Measurements from ENCODE around the gene DCK.
"Not testable (repeated sequence)": the region's sequence is repeated elsewhere in the genome, so short reads cannot be mapped to it uniquely, and the experiment has no call there.

The DCK gene

DNA sequence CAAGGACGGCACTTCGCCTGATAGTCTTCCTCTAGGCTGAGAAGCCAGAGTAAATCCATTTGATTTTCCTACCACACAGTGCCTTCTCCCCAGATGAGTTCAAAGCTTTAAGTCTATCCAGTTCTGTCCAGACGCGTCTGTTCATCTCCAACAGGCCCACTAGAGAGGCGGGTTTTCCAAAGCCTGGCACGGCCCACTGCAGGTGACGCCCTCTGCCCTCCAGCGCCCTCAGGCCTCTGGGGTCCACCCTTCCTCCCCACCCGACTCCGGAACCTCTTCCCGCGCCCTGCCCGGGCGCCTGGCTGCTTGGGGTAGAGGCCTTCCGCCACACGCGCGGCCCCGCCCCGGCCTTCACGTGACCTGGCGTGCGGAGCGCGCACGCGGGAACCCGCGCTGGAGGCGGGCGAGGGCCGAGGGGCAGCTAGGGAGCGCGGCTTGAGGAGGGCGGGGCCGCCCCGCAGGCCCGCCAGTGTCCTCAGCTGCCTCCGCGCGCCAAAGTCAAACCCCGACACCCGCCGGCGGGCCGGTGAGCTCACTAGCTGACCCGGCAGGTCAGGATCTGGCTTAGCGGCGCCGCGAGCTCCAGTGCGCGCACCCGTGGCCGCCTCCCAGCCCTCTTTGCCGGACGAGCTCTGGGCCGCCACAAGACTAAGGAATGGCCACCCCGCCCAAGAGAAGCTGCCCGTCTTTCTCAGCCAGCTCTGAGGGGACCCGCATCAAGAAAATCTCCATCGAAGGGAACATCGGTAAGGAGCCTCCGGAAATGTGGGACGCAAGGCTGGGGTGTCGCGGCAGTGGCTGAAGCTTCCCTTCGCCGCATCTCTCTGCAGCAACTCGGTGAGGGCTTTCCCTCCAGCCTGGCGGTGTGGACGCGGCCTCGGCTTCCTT lies at the start of gene DCK:
Gene DCK (plus strand): TSS at position 469 of the 888 bp plus-strand sequence. CDS start 187 bp downstream, at position 656.
- peak; percentile 79 for DNase-seq (ENCODE audit: low read depth)

DNA sequence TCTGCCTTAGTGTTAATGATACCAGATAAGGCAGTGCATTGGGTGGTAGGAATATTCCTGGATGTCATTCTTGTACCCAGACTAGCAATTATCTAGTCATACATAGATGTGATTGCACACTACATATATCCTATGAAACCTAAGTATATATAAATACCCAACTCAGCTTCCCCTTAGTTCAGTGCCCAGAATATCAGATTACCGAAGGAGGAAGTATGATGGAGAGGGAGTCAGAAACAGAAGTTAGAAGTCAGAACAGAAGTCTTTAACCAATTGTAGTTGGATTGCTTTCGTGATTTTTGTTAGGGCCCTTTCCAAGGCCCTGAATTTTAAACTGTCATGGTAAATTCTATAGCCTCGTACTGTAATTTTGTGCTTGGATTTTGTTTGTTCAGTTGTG lies 48.4 kb upstream of the DCK start:
- DNase-seq (ENCODE audit: low read depth) = no peak

DNA sequence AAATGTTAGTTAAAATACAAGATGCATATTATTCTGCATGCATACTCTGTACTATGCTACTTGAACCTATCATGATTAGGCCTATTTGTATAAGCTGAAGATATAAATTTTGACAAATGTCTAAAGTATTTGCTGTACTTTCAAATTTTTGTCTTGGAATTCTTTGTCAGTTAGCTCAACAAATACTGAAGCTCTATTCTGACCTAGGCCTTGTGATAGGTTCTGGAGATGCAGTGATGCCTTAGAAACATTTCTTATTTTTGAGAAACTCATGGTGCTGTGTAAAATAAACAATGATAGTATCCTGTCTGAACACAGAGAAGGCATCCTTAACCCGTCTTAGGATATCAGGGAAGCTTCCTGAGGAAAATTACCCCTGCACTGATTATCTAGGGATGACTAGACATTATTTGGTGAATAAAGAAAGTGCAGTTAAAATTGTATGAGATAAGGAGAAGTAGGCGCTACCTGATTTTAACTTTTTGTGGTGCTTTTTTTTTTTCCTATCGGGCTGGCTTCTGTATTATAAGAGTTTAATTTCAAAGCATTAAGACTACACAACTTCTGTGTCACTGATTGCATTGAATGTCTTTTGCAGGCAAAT lies 47.9 kb upstream of the DCK start:
- no peak for DNase-seq (ENCODE audit: low read depth)

DNA sequence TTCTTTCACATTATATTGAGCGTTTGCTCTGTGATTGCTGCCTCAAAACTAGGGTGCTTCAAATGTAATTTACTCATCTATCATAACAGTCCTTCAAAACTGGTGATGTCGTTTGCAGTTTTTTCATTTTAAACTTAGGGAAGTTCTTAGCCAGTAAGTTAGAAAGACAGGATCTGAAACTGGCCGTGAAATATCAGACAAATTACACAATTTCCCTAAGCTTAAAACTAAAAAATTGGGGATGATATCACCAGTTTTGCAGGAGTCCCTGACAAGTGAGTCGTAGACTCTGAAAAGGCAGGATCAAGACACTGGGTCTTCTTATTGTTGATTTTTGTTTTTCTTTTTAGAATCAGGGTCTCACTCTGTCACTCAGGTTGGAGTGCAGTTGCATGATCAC lies 46.5 kb upstream of the DCK start:
- no peak for DNase-seq (ENCODE audit: low read depth)

DNA sequence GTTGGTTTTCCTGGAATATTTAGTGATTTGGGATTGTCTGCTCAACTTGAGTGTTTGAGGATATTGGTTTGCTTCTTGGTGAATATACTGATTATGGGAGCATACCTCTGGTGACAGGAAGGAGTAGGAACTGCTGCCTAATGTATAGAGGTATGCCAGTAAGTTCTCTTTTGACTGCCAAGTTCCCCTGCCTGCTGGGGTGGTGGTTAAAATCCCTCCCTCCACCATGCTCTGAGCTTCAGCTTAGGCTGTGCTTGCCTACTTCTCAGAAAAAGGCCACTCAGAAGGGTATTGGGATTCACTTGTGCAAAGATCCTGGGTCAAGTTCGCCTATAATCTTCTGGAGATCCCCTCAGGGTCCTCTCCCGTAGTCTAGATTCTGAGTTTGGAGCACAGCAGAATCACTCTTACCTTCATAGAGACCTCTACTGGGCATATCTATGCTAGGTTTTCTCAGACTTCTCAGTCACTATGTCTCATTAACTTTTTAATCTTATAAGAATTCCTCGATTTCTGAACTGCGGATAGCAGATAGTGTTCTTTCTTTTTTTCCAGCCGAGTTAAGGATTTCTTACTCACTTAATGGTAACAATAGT lies 44.7 kb upstream of the DCK start:
- no peak for DNase-seq (ENCODE audit: low read depth)

DNA sequence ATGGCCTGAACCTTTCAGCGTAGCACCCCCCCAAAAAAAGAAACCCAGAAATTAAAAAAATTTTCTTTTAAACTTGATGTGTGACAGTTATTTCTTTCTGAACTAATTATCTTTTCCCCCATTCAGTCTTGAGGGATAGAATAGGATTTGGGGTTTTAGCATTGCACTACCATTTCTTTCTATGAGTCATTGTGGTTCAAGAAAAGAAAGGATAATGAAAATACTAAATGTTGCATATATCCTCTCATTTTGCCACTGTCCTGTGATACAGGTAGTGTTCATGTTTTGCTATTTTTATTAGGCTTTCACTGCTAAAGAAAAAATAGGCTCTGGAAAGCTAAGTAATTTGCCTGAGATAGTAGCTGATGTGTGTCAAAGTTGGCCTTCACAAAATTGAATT lies 39.4 kb upstream of the DCK start:
- DNase-seq (ENCODE audit: low read depth) = no peak

DNA sequence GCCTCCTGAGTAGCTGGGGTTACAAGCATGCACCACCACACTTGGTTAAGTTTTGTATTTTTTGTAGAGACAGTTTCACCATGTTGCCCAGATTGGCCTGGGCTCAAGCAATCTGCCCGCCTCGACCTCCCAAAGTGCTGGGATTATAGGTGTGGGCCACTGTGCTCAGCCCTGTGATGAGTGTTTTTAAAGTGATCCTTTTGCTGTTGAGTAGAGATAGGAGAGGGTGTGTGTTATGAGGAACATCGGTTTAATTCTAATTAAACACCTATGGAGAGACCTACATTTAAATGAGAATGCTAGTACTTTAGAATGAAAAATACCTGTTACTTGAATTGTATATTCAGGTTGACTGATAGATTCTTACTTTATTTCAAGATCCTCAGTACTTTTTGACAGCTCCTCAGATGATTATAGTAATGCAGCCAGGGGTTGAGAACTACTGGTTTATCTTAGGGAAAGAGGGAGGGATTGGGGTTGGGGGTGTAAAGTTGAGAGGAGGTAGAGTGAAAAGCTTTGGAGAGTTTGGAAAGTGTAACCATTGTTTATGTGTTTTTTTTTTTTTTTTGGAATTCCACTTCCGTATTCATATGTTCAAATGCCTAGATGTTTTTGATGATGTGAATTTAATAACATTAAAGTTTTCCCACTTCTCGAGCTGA lies 36.8 kb upstream of the DCK start:
- no peak for DNase-seq (ENCODE audit: low read depth)

DNA sequence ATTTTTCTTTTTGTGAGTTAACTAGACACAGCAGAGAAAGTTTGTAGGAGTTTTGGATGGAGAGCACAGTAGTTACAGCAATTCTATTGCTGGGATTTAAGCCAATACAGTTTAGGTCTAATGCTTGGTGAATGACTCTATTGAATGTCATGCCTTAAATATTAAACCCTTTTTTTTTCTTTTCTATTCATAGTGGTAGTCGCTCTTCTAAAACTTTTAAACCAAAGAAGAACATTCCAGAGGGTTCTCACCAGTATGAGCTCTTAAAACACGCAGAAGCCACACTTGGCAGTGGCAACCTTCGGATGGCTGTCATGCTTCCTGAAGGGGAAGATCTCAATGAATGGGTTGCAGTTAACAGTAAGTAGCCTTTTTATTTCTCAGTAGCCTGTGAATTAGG lies 34.8 kb upstream of the DCK start:
- no peak for DNase-seq (ENCODE audit: low read depth)

DNA sequence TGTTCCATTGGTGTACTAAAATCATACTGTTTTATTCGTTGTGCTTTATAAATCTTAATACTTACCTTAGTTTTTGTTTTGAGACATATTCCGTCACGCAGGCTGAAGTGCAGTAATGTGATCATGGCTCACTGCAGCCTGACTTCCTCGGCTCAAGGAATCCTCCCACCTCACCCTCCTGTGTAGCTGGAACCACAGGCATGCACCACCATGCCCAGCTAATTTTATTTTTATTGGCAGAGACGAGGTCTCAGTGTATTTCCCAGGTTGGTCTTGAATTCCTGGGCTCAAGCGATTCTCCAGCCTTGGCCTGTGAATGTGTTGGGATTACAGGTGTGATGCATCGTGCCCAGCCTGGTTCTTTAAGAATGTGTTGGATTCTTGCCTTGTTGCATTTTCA lies 24.4 kb upstream of the DCK start:
- DNase-seq (ENCODE audit: low read depth) = no peak

DNA sequence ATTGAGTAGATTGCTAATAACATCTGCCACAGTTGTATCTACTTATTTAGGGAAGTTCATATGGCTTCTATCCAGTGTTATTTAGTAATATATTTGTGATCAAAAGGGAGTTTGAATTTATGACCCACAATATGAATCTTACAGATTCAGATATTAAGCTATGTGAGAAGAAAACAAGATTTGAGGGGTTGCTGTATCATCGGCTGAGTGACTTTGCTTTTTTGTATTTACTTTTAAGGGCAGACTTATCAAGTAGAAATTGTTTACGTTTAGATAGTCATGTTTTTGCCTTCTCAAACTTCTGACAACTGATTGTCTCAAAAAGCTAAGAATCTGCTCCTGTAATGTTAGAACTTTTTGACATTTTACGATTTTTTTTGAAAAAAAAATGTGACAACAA lies 17.2 kb upstream of the DCK start:
- no peak for DNase-seq (ENCODE audit: low read depth)

DNA sequence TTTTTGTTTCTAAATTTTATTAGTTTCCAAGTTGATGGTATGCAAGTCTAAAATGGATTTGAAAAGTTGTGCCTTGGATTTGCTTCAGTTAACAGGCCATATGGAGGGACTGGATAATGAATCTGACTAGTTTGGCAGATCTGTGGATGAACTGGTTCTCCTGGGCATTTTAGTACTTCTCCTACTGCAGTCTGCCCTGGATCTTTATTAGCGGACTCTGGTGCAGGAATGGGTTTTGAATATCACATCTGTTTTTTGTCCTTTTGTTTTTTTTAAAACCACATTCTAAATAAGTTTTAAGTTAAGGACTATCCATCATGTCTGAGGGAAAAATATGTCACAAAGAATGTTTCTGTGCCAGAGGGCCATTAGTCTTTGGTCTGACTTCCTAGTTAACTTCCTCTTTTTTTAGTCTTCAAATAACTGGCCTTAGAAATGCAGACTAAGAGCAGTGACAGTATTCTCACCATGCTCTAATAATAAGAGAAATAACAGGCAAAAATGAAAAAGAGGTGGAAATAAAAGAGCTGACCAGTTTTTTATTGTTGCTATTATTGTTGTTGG lies 13.9 kb upstream of the DCK start:
- DNase-seq (ENCODE audit: low read depth) = no peak

DNA sequence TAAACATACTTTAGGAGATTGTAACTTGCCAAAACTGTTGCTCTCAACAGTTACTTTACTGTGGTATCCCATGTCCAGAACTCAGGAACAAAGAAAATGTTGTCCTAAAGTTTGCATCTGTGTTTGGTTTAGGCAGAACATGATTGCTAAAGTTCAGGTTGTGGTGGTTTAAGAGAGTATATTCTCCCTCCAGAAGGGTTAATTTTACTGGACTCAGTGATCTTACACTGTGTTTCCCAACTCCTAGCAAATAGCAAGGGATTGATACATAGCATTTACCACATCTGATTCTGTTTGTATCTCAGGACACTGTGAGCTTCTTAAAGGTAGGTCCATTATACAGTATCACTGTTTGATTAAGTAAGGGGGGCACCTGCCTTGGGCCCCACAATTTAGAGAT lies 13.3 kb upstream of the DCK start:
- no peak for DNase-seq (ENCODE audit: low read depth)

DNA sequence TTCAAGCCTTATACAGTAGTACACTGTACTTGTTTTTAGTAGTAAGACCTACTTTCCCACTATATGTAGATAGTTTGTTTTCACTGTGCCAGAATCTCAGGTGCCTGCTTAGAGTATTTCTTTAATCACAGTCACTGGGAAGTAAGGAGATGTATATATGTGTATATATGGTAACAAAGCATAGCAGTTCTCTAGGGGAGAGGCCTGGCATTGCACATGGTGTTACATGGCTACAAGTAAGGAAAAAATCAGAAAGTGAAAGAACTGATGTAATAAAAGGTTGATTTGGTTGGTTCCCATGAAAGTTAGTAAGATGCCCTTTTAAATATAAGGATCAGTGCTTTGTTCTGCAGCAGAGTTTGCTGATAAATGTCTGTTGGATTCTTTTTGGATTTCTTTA lies 9.3 kb upstream of the DCK start:
- no peak for DNase-seq (ENCODE audit: low read depth)

DNA sequence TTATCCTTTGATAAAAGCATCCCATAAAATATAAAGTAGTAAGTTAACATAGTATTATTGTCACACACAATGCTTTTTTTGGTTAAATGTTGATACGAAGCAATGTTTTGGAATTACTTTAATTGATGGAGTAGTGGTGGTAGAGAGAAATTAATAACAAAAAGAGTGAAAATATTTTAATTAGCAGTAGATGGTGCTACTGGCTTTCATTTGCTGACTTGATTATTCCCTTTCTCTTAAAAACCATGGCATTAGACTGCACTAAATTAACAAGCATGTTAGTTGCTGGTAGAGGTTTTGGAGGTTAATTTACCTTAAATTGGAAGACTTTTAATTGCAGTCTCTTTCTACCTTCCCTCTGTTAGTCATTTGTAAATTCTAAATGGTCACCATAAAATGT lies 8.9 kb upstream of the DCK start:
- DNase-seq (ENCODE audit: low read depth) = no peak

DNA sequence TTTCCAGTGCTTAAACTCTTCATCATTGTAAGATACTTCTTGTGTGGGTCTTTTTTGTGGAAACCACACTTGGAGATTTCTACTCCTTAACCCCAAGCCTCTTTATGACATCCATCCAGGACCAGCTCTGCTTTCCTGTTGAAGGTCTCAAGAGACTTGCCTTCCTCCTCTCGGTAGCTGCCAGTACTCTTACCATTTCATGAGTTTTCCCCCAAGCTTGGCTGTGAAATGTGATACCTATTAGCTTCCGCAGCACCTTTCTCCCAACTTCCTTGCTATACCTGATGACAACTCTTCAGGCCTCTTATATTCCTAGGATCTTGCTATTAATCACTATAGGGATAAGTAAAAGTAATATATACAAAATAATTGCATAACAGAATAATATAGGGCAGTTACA lies 1.9 kb upstream of the DCK start:
- no peak for DNase-seq (ENCODE audit: low read depth)

DNA sequence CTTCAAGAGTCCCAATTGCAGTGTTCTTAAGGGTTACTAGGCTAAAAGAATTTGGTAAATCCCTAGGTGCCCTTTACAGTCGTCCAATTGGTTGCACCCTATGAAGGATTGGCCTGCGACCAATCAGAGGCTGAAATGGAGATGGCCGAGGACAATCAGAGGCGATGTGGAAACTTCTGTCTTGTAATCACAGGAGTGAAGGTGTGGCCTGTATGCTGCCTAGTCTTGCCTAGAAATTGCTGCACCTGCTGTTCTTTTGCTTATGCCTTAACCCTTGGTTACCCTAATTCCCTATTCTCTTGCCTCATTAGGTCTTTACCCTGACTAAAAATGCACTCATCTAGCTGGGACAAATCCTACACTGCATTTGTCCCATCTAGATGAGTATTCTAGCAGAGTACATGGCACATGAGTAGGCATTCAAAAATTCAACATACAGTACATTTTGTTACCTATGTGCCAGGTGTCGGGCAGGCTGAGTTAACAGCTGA lies 1.0 kb upstream of the DCK start:
- no peak for DNase-seq (ENCODE audit: low read depth)

DNA sequence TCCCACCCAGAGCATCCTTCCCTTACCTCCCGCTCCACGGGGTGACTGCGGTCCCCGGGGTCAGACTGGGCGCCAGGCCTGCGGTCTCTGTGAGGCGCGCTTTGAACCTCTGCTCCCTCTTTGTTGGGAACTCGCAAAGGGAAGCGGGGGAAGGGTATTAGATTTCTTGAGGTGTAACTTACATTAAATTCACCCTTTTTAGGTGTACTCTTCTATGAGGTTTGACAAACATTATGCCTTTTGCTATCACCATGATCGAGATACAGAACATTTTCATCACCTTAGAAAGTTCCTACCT lies 569 bp downstream of the DCK start:
- no peak for DNase-seq (ENCODE audit: low read depth)

DNA sequence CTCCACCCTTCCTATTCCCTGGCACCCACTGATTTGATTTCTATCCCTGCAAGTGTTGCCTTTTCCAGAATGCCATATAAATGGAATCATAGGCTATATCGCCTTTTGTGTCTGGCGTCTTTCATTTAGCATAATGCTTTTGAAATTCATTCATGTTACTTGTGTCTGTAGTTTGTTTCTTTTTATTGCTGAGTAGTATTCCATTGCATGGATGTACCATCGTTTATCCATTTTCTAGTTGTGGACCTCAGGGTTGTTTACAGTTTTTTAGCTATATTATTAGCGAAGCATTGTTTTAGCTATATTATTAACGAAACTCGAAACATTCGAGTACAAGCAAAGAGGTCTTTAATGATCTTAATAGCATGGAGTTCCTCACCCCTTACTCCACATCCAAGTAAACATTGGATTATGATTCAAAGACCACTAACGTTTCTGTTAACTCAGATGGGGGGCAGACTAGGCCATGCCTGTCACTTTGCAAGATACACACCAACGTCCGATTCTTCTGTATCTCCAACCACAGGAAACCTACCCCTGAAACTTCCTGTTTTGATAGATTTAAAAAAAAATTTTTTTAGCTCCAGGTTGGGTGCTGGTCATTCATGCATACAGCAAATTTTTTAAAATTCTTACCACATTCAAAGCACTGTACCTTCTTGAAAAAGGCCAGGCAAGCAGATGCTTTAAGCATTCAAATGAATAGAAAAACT lies 1.1 kb downstream of the DCK start:
- DNase-seq (ENCODE audit: low read depth) = no peak

DNA sequence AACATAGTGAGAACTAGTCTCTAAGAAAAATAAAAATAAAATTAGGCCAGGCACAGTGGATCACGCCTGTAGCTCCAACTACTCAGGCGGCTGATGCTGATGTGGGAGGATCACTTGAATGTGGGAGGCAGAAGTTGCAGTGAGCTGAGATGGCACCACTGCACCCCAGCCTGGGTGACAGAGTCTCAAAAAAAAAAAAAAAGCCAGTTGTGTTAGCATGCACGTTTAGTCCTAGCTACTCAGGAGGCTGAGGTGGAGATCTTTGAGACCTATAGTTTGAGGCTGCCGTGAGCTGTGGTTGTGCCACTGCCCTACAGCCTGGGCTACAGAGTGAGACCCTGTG lies 2.5 kb downstream of the DCK start:
- DNase-seq (ENCODE audit: low read depth) = no peak

DNA sequence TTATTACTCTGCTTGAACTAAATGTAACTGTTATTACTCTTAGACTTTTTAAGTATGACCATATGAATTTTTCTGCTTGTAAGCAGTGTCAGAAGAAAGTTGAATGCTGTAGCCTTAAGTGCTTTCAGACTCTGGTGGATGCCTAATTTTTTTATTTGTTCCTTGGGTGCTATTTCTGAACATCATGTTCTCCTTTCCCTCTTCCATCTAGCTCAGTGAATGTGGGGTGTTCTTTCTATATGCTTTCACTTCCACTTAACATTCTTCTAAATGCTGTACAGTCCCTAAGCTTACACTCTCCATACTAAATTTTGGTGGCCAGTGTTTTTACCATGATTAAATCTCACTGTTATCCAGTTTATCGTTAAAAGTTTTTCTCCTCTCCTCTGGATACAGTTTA lies 3.6 kb downstream of the DCK start:
- no peak for DNase-seq (ENCODE audit: low read depth)

DNA sequence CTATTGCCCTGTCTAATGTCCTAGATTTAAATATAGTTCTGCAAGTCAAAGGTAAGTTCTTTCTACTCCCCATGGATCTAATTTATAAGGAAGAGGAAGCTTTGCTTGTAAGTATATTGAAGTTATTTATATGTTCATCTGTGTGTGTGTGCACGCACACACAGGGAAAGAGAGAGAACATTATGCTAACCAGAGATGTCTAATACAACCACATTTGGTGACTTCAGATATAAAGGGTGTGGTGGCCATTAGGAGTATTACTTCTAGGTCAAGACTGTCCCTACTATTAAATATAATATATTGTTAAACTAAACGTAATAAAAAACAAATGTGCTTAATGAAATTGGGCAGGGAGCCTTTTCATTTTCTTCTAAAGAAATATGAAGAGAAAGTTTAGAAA lies 4.1 kb downstream of the DCK start:
- no peak for DNase-seq (ENCODE audit: low read depth)

DNA sequence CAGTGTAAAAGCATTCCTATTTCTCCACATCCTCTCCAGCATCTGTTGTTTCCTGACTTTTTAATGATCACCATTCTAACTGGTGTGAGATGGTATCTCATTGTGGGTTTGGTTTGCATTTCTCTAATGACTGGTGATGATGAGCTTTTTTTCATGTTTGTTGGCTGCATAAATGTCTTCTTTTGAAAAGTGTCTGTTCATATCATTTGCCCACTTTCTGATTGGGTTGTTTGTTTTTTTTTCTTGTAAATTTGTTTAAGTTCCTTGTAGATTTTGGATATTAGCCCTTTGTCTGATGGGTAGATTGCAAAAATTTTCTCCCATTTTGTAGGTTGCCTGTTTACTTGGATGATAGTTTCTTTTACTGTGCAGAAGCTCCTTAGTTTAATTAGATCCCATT lies 6.2 kb downstream of the DCK start:
- not testable (repeated sequence) for DNase-seq (ENCODE audit: low read depth)

All from activated T-helper 1 cell treated with Interleukin-2 at 50 U/mL for 16 hours (primary cell).